AG04449 (cell line): ENCODE measurements around the gene PRKX.
"Not testable (repeated sequence)": the region's sequence is repeated elsewhere in the genome, so short reads cannot be mapped to it uniquely, and the experiment has no call there.

Source experiments
- CTCF ChIA-PET: fragments of 350-600 bp; formaldehyde crosslinking; extraction: SDS; loops from one replicate; lab custom pipeline; 2021; ENCODE audit warnings: antibody characterized with exemption; lab: Yijun Ruan, JAX
- POLR2A ChIA-PET: fragments of 400-600, 350-600 bp; formaldehyde crosslinking; extraction: SDS; loops from one replicate; lab custom pipeline; 2020; ENCODE audit warnings: antibody characterized with exemption, inconsistent platforms; lab: Yijun Ruan, JAX
- DNase-seq: peaks from one replicate; pipeline ENCODE4 v3.0.0-alpha.2; 2010; ENCODE audit warnings: low read depth, low spot score
- H3K4me3 ChIP-seq: 2 replicates; pipeline ENCODE4 v1.5.1; 2011; ENCODE audit warnings: low read depth, mild to moderate bottlenecking, control low read depth, low read length
- CTCF ChIP-seq: IDR thresholded peaks from one replicate; pipeline ENCODE4 v1.5.1; 2011; ENCODE audit warnings: mild to moderate bottlenecking, moderate library complexity, low read length, control low read depth, inconsistent platforms; ENCODE audit not compliant: insufficient read depth; ENCODE audit errors: missing control alignments

The PRKX gene

GRCh38 chrX:3738509-3738908, 25.1 kb upstream of the PRKX start:
- H3K4me3 ChIP-seq, result no peak overlapping the region
- POLR2A ChIA-PET, result no interaction called here
- CTCF ChIA-PET, result no interaction called here
- no peak for TF ChIP-seq CTCF
- DNase-seq, result no peak

- POLR2A ChIA-PET, CTCF ChIA-PET, DNase-seq, H3K4me3 ChIP-seq: not testable (repeated sequence)
Observed at GRCh38 chrX:3736536-3736935, 23.1 kb upstream of the PRKX start.

- H3K4me3 ChIP-seq, POLR2A ChIA-PET, DNase-seq, CTCF ChIA-PET: not testable (repeated sequence)
Observed at GRCh38 chrX:3735891-3736290, 22.4 kb upstream of the PRKX start.

GRCh38 chrX:3734456-3734855, 21.0 kb upstream of the PRKX start:
- CTCF ChIA-PET, H3K4me3 ChIP-seq, DNase-seq, POLR2A ChIA-PET: not testable (repeated sequence)

- POLR2A ChIA-PET, result no interaction called here
- TF ChIP-seq CTCF, result no peak
- DNase-seq, result no peak
- CTCF ChIA-PET, result no interaction called here
- H3K4me3 ChIP-seq, result no peak overlapping the region
Observed at GRCh38 chrX:3733043-3733430, 19.6 kb upstream of the PRKX start.

- POLR2A ChIA-PET, CTCF ChIA-PET: not testable (repeated sequence)
Observed at GRCh38 chrX:3732326-3733042, 19.0 kb upstream of the PRKX start.

GRCh38 chrX:3728454-3728853, 15.0 kb upstream of the PRKX start:
- no peak for DNase-seq
- no peak overlapping the region for H3K4me3 ChIP-seq
- TF ChIP-seq CTCF, result no peak

More at GRCh38 chrX:3732326-3733042, 19.0 kb upstream of the PRKX start:
- not testable (repeated sequence) for DNase-seq, H3K4me3 ChIP-seq

GRCh38 chrX:3723460-3723859, 10.0 kb upstream of the PRKX start:
- CTCF ChIA-PET, DNase-seq, POLR2A ChIA-PET: not testable (repeated sequence)

More at GRCh38 chrX:3728454-3728853, 15.0 kb upstream of the PRKX start:
- CTCF ChIA-PET, result no interaction called here
- POLR2A ChIA-PET, result no interaction called here

GRCh38 chrX:3717742-3718420, 4.4 kb upstream of the PRKX start:
- H3K4me3 ChIP-seq, result no peak overlapping the region
- no peak for TF ChIP-seq CTCF
- ChIA-PET POLR2A (no interaction called here), CTCF (no interaction called here)
- no peak for DNase-seq

More at GRCh38 chrX:3723460-3723859, 10.0 kb upstream of the PRKX start:
- not testable (repeated sequence) for H3K4me3 ChIP-seq
